Thyroid gland (tissue), 4 donors: Measurements from ENCODE around the gene LKAAEAR1. TPM values are rescaled to one million over a fixed set of nuclear protein-coding genes. Genes with fewer than 3 reads are reported as not detected.
A peak's percentile ranks its signal among the peaks of the same experiment; 100 is the strongest.

ENCODE experiments used
- DNase-seq, 2 donors: peaks; one replicate each; pipeline ENCODE4 v3.0.0-alpha.2; 2019
- H3K27ac ChIP-seq, 3 donors: fragments of 200-600 bp; sonication (generic); 1 replicate in 2 of 3; 2 replicates in 1 of 3; pipeline ENCODE4 v1.5.1; 2016 to 2019; ENCODE audit warnings: mild to moderate bottlenecking in 1 of 3, moderate library complexity in 1 of 3
- H3K27me3 ChIP-seq: fragments of 200-600 bp; sonication (generic); one replicate; pipeline ENCODE4 v1.5.1; 2019
- H3K36me3 ChIP-seq, 2 donors: fragments of 200-600 bp; sonication (generic); one replicate each; pipeline ENCODE4 v1.5.1; 2016 to 2019
- H3K4me1 ChIP-seq, 2 donors: fragments of 200-600 bp; sonication (generic); one replicate each; pipeline ENCODE4 v1.5.1; 2017 to 2019
- H3K4me3 ChIP-seq, 3 donors: fragments of 200-600 bp; sonication (generic); replicated peaks in 1 of 3; 1 replicate in 2 of 3; 2 replicates in 1 of 3; pipeline ENCODE4 v1.5.1; 2016; ENCODE audit warnings: mild to moderate bottlenecking in 1 of 3
- H3K9me3 ChIP-seq: fragments of 200-600 bp; sonication (generic); one replicate; pipeline ENCODE4 v1.5.1; 2017
- POLR2A ChIP-seq, 2 donors: fragments of 450-650 bp; IDR thresholded peaks; one replicate each; pipeline ENCODE4 v1.6.1; 2017; ENCODE audit warnings: antibody characterized with exemption in 2 of 2, mild to moderate bottlenecking in 2 of 2, moderate library complexity in 1 of 2
- WGBS, 2 donors: methylation state at CpG; one replicate each; pipeline ENCODE4 v1.1.5; 2017; 5-methylcytosine and 5-hydroxymethylcytosine counted together
- intact Hi-C: fragments of 100-400 bp; cut with DNase I; formaldehyde crosslinking; loops from one replicate; pipeline ENCODE4 v1.15.1; 2023
- total RNA-seq, 4 donors: library from RNA; depleted of rRNA; stranded (reverse); fragments of >200 nt; gene quantifications; one replicate each; pipeline ENCODE4 v1.2.3, GENCODE V29; 2016
- TF ChIP-seq, protein P1 (sequence below), 6 experiments: fragments of 200-600 bp in 3 of 6; fragments of 450-650 bp in 3 of 6; sonication (generic) in 3 of 6; IDR thresholded peaks; one replicate each; pipeline ENCODE4 v1.5.1; 2016 to 2019; ENCODE audit warnings: antibody characterized with exemption in 6 of 6, mild to moderate bottlenecking in 2 of 6, inconsistent platforms in 1 of 6, moderate library complexity in 1 of 6

Gene LKAAEAR1
- total RNA-seq, 4 donors from 2014 or later, result 1.3 to 1.7 TPM; not detected in 2

DNA sequence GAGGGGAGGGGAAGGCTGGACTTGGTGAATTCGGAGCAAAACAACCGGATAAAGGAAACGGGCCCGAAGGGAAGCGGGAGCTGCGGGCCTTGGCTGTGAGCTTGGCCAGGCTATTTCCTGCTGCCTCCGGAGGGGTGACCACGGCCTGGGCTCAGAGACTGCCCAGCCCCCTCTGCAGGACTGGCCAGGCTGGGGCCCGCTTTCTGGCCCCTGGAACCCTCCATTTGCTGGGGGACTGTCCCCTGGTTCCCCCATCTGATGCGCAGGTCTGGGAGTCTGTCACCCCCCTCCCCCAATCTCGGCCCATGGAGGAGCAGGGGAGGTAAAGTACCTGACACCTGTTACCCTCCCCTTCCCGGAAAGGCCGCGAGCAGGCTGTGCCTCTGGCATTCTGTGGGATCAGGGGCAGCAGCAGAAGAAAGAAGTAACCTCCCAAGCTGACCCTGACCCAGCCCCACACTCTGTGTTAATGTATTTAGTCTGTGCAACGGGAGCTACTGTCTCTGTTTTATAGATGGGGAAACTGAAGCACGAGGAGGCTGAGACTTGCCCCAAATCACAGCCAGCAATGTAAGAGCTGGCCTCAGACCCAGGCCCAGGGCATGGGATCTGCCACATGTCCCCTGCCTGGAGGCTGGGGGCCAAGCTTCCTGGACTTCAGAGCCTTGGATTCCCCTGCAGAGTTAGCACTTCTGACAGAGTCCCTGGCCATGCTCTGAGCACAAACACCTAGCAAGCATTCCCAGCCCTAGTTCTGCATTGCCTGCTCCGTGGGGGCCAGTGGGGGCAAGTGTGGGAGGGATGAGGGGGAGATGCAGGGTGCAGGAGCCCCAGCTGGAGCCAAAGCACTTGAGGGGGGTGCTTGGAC is 44.7 kb downstream of the LKAAEAR1 start:
- intact Hi-C loops, result no loop called here
- H3K27ac ChIP-seq, result peak overlapping the region in 1 of 3 donors; percentile 35
- TF ChIP-seq, protein P1, sequence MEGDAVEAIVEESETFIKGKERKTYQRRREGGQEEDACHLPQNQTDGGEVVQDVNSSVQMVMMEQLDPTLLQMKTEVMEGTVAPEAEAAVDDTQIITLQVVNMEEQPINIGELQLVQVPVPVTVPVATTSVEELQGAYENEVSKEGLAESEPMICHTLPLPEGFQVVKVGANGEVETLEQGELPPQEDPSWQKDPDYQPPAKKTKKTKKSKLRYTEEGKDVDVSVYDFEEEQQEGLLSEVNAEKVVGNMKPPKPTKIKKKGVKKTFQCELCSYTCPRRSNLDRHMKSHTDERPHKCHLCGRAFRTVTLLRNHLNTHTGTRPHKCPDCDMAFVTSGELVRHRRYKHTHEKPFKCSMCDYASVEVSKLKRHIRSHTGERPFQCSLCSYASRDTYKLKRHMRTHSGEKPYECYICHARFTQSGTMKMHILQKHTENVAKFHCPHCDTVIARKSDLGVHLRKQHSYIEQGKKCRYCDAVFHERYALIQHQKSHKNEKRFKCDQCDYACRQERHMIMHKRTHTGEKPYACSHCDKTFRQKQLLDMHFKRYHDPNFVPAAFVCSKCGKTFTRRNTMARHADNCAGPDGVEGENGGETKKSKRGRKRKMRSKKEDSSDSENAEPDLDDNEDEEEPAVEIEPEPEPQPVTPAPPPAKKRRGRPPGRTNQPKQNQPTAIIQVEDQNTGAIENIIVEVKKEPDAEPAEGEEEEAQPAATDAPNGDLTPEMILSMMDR (IDR thresholded peaks at IDR 0.05), result no peak
- TF ChIP-seq POLR2A (IDR thresholded peaks at IDR 0.05), result no peak
- no peak for DNase-seq
- peak overlapping the region in 1 of 3 donors; percentile 33 for H3K4me3 ChIP-seq
- 11 to 21% methylated on average over 6 to 13 of the region's 17 CpGs for WGBS, 2 donors
- no peaks in the 10 kb centered on the region for H3K9me3 ChIP-seq
- no peaks in the 10 kb centered on the region for H3K36me3 ChIP-seq
- H3K27me3 ChIP-seq, result no peaks in the 10 kb centered on the region
- H3K4me1 ChIP-seq, result peaks cover 7 to 49% of the 10 kb centered on the region in 2 donors

DNA sequence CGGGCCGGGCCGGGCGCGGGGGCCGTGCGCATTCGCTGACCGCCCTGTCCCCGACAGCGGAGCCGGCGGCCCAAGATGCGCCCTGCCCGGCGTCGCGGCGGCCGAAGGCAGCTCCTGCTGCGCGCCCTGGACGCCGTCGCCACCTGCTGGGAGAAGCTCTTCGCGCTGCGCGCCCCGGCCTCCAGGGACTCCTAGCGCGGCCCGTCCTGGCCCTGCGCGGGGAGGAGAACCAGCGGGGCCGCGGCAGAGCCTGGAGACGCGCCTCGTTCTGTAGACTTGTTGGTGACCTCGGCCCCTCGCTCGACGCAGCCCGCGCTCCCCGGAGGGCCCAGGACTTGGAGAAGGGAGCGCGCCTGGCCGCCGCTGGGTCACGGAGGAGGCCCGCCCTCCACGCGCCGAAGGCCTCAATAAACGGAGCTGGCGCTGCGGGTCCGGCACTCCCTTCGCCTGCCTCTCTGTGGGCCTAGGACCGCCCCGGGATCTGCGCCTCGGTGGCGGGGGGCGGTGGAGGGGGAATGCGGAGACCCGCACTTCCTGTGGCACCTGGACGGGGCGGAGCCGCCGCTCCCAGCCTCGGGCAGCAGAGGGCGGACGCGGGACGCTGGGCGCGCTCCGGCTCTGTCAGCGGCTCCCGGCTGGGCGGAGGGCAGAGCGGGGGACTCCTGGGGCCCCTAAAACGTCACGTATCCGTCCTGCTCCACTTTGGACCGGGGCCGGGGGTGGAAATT is 45.5 kb downstream of the LKAAEAR1 start:
- Histone ChIP-seq H3K4me1 (peaks cover 7 to 49% of the 10 kb centered on the region in 2 donors), H3K27me3 (no peaks in the 10 kb centered on the region), H3K9me3 (no peaks in the 10 kb centered on the region), H3K27ac (peak overlapping the region in 2 of 3 donors; percentile 45 to 61), H3K36me3 (peaks cover 5 to 7% of the 10 kb centered on the region in 2 donors), H3K4me3 (peak overlapping the region in 1 of 3 donors; percentile 33)
- intact Hi-C loops, result no loop called here
- peak; percentile 67 to 72 for DNase-seq
- WGBS, 2 donors, result 0 to 2% methylated on average over 14 to 34 of the region's 91 CpGs
- no peak for TF ChIP-seq POLR2A (IDR thresholded peaks at IDR 0.05)
- TF ChIP-seq, protein P1 (IDR thresholded peaks at IDR 0.05), result peak in 5 of 6 experiments; percentile 37 to 71 (median 47)

DNA sequence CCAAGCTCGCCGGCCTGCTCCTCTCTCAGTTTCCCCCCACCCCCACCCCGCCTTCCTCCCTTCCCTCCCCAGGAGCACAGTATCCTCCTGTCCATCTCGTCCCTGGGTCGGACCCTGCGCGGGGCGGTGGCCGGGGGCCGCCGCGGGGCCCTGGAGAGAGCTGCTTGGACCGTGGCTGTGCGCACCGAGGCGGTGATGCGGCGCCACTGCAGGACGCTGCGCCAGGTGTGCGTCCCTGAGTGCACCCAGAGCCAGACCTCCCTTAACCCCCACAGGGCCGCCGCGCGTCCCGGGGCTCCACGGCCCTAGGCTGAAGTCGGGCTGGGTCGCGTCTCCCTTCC is 46.0 kb downstream of the LKAAEAR1 start:
- intact Hi-C loops, result no loop called here
- Histone ChIP-seq H3K27ac (peak overlapping the region in 2 of 3 donors; percentile 45 to 61), H3K4me1 (peaks cover 7 to 49% of the 10 kb centered on the region in 2 donors), H3K9me3 (no peaks in the 10 kb centered on the region), H3K4me3 (peak overlapping the region in 1 of 3 donors; percentile 33), H3K27me3 (no peaks in the 10 kb centered on the region), H3K36me3 (peaks cover 8 to 10% of the 10 kb centered on the region in 2 donors)
- WGBS, 2 donors, result 0% methylated on average over 2 of the region's 30 CpGs; no CpG with 5 or more reads in 1 of the 2 donors
- TF ChIP-seq POLR2A (IDR thresholded peaks at IDR 0.05), result no peak
- TF ChIP-seq, protein P1 (IDR thresholded peaks at IDR 0.05), result no peak
- peak; percentile 29 to 39 for DNase-seq

DNA sequence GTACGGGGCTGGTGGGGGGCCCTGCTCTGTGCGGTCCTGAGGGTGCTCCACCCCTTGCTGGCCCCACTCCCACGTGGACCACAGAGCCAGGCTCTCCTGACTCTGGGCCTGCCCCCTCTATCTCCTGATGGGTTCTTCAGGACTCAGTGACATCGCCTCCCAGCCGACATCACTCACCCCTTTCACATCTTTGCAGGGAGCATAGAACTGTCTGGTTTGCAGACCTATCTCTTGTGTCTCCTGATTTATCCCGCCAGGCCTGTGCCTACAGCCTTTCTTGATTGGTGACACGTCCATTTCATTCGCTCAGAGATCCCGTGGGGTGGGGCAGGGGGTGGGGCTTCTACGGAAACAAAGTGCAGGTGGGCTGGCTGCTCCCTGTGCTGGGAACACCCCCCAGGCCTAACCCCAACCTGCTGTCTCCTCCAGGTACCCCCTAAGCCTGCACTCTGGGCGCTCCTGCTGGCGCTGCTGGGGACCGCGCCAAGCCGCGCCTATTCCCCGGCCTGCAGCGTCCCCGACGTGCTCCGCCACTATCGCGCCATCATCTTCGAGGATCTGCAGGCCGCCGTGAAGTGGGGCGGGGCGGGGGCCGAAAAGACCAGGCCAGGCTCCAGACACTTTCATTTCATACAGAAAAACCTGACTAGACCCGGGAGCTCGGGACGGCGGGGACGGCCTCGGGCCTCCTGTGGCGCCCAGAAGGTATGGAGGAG is 46.5 kb downstream of the LKAAEAR1 start:
- TF ChIP-seq, protein P1 (IDR thresholded peaks at IDR 0.05), result no peak
- no peak for TF ChIP-seq POLR2A (IDR thresholded peaks at IDR 0.05)
- Histone ChIP-seq H3K4me3 (peak overlapping the region in 1 of 3 donors; percentile 33), H3K9me3 (no peaks in the 10 kb centered on the region), H3K27ac (no peak overlapping the region), H3K27me3 (no peaks in the 10 kb centered on the region), H3K4me1 (peaks cover 7 to 49% of the 10 kb centered on the region in 2 donors), H3K36me3 (peaks cover 11 to 12% of the 10 kb centered on the region in 2 donors)
- 9 to 19% methylated on average over 24 to 33 of the region's 36 CpGs for WGBS, 2 donors
- intact Hi-C loops, result no loop called here
- no peak for DNase-seq
